B cell (primary cell): Measurements from ENCODE around the gene ACOXL. TPM values are rescaled to one million over a fixed set of nuclear protein-coding genes. Genes with fewer than 3 reads are reported as not detected.
A peak's percentile ranks its signal among the peaks of the same experiment; 100 is the strongest.

ENCODE experiments used
- ATAC-seq: fragments of 200-7000 bp; cut with Tn5 transposase; one replicate; pipeline ENCODE4 v1.10.0; 2021; ENCODE audit warnings: low read depth, mild to moderate bottlenecking, moderate number of reproducible peaks, moderate library complexity
- CTCF ChIA-PET: fragments of 350-600 bp; sonication (Branson Sonifier 250); formaldehyde crosslinking; loops from one replicate; lab custom pipeline; 2021; ENCODE audit warnings: antibody characterized with exemption, inconsistent platforms; lab: Charles Lee
- POLR2A ChIA-PET: fragments of 350-600 bp; sonication (Branson Sonifier 250); formaldehyde crosslinking; loops from one replicate; lab custom pipeline; 2021; ENCODE audit warnings: antibody characterized with exemption; lab: Charles Lee
- DNase-seq: peaks from one replicate; pipeline ENCODE4 v3.0.0; 2013
- H2AFZ ChIP-seq: 2 replicates; pipeline ENCODE4 v1.6.1; 2012; ENCODE audit warnings: mild to moderate bottlenecking, low read depth, low read length; ENCODE audit not compliant: insufficient read depth, poor library complexity, severe bottlenecking
- H3K27ac ChIP-seq, 2 donors: 1 replicate in 1 of 2; 2 replicates in 1 of 2; pipeline ENCODE4 v1.5.1; 2012 to 2013; ENCODE audit warnings: low read length in 2 of 2, mild to moderate bottlenecking in 2 of 2, moderate library complexity in 1 of 2
- H3K27me3 ChIP-seq, 4 experiments: fragments of 200-600 bp in 1 of 4; sonication (generic) in 1 of 4; replicated peaks in 1 of 4; 1 replicate in 2 of 4; 2 replicates in 2 of 4; pipeline versions ENCODE4 v1.6.1 to v1.7.0; 2013 to 2016; ENCODE audit warnings: low read length in 3 of 4, mild to moderate bottlenecking in 2 of 4, mixed read lengths in 1 of 4, moderate library complexity in 1 of 4; ENCODE audit not compliant: insufficient read depth in 4 of 4, control insufficient read depth in 3 of 4; ENCODE audit errors: control extremely low read depth in 1 of 4
- H3K36me3 ChIP-seq, 2 experiments: replicated peaks in 1 of 2; 1 replicate in 1 of 2; 2 replicates in 1 of 2; pipeline versions ENCODE4 v1.6.1 to v1.7.1; 2013; ENCODE audit warnings: low read length in 1 of 2; ENCODE audit not compliant: insufficient read depth in 2 of 2, control insufficient read depth in 1 of 2; ENCODE audit errors: control extremely low read depth in 1 of 2, extremely low read depth in 1 of 2
- H3K4me1 ChIP-seq, 2 donors: fragments of 200-600 bp in 1 of 2; sonication (generic) in 1 of 2; 1 replicate in 1 of 2; 2 replicates in 1 of 2; pipeline versions ENCODE4 v1.5.1 to v1.6.1; 2013 to 2017; ENCODE audit warnings: low read length in 2 of 2; ENCODE audit not compliant: control insufficient read depth in 2 of 2, insufficient read depth in 2 of 2
- H3K4me2 ChIP-seq: replicated peaks from 2 replicates; pipeline ENCODE3; 2012; ENCODE audit warnings: mild to moderate bottlenecking, low read depth, low read length; ENCODE audit not compliant: poor library complexity, severe bottlenecking
- H3K4me3 ChIP-seq, 5 experiments: fragments of 200-600 bp in 1 of 5; sonication (generic) in 1 of 5; 1 replicate in 3 of 5; 2 replicates in 2 of 5; pipeline versions ENCODE4 v1.5.1 to v1.7.0; 2011 to 2016; ENCODE audit warnings: low read length in 4 of 5, mild to moderate bottlenecking in 4 of 5, low read depth in 2 of 5, control low read depth in 1 of 5, moderate library complexity in 1 of 5; ENCODE audit not compliant: insufficient read depth in 1 of 5; ENCODE audit errors: control extremely low read depth in 1 of 5, extremely low read depth in 1 of 5
- H3K79me2 ChIP-seq: fragments of 200-600 bp; sonication (generic); one replicate; pipeline ENCODE4 v1.6.0; 2016; ENCODE audit warnings: low read length; ENCODE audit not compliant: control insufficient read depth, insufficient read depth
- H3K9ac ChIP-seq: fragments of 200-600 bp; sonication (generic); 2 replicates; pipeline ENCODE4 v1.6.1; 2017; ENCODE audit warnings: mild to moderate bottlenecking, low read length, moderate library complexity
- H3K9me3 ChIP-seq, 3 donors: one replicate each; pipeline versions ENCODE4 v1.6.1 to v1.7.1; 2013; ENCODE audit warnings: low read length in 2 of 3; ENCODE audit not compliant: control insufficient read depth in 2 of 3, insufficient read depth in 1 of 3; ENCODE audit errors: control extremely low read depth in 1 of 3
- H4K20me1 ChIP-seq: 2 replicates; pipeline ENCODE4 v1.6.0; 2012; ENCODE audit warnings: mild to moderate bottlenecking, low read length; ENCODE audit not compliant: insufficient read depth, control insufficient read depth, poor library complexity, severe bottlenecking
- H3K27ac Mint-ChIP-seq: one replicate; pipeline ENCODE4 v1.8.0; 2021; ENCODE audit warnings: mixed read lengths
- H3K27me3 Mint-ChIP-seq: one replicate; pipeline ENCODE4 v1.8.0; 2021; ENCODE audit warnings: mixed read lengths
- H3K4me1 Mint-ChIP-seq: one replicate; pipeline ENCODE4 v1.8.0; 2021; ENCODE audit warnings: mixed read lengths
- H3K4me3 Mint-ChIP-seq: one replicate; pipeline ENCODE4 v1.8.0; 2021; ENCODE audit warnings: mixed read lengths
- H3K9me3 Mint-ChIP-seq: one replicate; pipeline ENCODE4 v1.8.0; 2022; ENCODE audit warnings: mixed read lengths; ENCODE audit not compliant: insufficient read depth
- EZH2 ChIP-seq: IDR thresholded peaks from 2 replicates; pipeline ENCODE4 v1.6.1; 2012; ENCODE audit warnings: borderline replicate concordance, low read depth, mild to moderate bottlenecking, moderate library complexity, low read length; ENCODE audit not compliant: insufficient read depth, poor library complexity, severe bottlenecking
- WGBS: methylation state at CpG from one replicate; pipeline ENCODE4 v1.1.5; 2013; ENCODE audit warnings: missing lambda C conversion rate; ENCODE audit not compliant: insufficient coverage; 5-methylcytosine and 5-hydroxymethylcytosine counted together
- intact Hi-C: fragments of 100-400 bp; cut with micrococcal nuclease; formaldehyde crosslinking; loops from one replicate; pipeline ENCODE4 v1.10.0; 2022
- polyA plus RNA-seq: library from polyadenylated mRNA; depleted of rRNA; stranded (reverse); fragments of >200 nt; gene quantifications from 2 replicates; pipeline ENCODE4 v1.2.3, GENCODE V29; 2012
- total RNA-seq, 2 donors: library from RNA; stranded (reverse); fragments of 120-200 nt in 1 of 2; gene quantifications; 1 replicate in 1 of 2; 2 replicates in 1 of 2; pipeline versions ENCODE4 v1.2.3 to v1.2.4, GENCODE V29; 2013 to 2022
- TF ChIP-seq, protein P1 (sequence below): fragments of 200-600 bp; IDR thresholded peaks from one replicate; pipeline ENCODE4 v1.8.0; 2022; ENCODE audit warnings: antibody characterized with exemption, mild to moderate bottlenecking

ACOXL gene
- total and polyA plus RNA-seq, 2 donors (not counting 1 experiment from before 2014, with no cell fraction given) = 0.06 TPM; not detected in 1

DNA sequence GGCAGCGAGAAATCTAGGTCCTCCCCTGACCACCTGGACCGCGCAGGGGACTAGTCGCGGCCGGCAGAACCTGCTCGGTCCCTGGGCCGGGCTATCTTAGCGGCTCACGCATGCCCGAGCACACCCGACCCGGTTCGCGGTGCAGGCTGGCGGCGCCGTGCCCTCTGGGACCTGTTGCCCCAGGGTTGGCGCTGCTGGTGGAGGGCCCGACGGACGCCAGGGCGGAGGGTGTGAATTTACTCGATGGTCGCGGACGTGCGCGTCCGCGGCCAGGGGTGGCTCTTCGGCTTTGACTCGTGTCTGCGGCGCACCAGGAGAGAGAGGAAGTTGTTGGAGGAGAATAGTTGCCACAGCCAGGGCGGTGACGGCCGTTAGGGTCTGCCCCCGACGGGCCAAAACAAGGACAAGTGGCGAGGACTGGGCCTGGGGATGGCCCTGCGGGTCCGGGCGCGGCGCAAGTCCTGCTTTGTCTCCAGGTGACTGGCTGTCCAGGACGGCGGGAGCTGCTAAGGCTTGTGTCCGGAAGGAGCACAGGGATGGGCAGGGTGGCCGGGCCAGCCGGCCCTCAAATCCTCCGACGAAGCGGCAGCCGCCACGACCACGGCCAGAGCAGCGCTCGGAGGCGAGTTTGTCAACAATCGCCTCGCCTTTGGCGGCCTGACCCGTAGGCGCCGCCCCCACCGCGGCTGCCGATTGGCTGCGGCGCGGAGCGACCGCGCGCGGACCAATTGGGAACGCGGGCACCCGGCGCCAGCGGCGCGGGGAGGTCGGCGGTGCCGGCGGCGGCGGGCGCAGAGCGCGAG lies 389.7 kb downstream of the ACOXL start:
- Histone ChIP-seq H3K27me3 (peaks cover 0 to 33% (median 16%) of the 10 kb centered on the region in 4 experiments), H3K9me3 (peaks cover 0 to 20% (median 0%) of the 10 kb centered on the region in 3 donors), H3K79me2 (peaks cover 39% of the 10 kb centered on the region), H3K4me1 (peaks cover 32 to 44% of the 10 kb centered on the region in 2 donors), H3K27ac (peak overlapping the region; percentile 75 to 87), H3K4me3 (peak overlapping the region; percentile 71 to 93 (median 88)), H3K36me3 (peaks cover 0 to 27% of the 10 kb centered on the region in 2 experiments), H3K4me2 (peak overlapping the region; percentile 99), H4K20me1 (peaks cover 57% of the 10 kb centered on the region), H3K9ac (peak overlapping the region; percentile 92), H2AFZ (peak overlapping the region; percentile 61)
- TF ChIP-seq, protein P1, sequence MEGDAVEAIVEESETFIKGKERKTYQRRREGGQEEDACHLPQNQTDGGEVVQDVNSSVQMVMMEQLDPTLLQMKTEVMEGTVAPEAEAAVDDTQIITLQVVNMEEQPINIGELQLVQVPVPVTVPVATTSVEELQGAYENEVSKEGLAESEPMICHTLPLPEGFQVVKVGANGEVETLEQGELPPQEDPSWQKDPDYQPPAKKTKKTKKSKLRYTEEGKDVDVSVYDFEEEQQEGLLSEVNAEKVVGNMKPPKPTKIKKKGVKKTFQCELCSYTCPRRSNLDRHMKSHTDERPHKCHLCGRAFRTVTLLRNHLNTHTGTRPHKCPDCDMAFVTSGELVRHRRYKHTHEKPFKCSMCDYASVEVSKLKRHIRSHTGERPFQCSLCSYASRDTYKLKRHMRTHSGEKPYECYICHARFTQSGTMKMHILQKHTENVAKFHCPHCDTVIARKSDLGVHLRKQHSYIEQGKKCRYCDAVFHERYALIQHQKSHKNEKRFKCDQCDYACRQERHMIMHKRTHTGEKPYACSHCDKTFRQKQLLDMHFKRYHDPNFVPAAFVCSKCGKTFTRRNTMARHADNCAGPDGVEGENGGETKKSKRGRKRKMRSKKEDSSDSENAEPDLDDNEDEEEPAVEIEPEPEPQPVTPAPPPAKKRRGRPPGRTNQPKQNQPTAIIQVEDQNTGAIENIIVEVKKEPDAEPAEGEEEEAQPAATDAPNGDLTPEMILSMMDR = no peak
- TF ChIP-seq EZH2 = no peak
- POLR2A ChIA-PET = interaction anchor here (0.9 to 2.5 kb wide), 2 partner anchors 30 to 35 kb away, joined by 3 to 13 read pairs; no protein-coding TSS in a partner anchor
- WGBS = under 1% methylated on average over 93 of the region's 93 CpGs
- Mint-ChIP-seq H3K9me3 (no peaks in the 10 kb centered on the region), H3K27ac (peak overlapping the region; percentile 91), H3K4me1 (peaks cover 44% of the 10 kb centered on the region), H3K27me3 (peaks cover 14% of the 10 kb centered on the region), H3K4me3 (peak overlapping the region; percentile 93)
- DNase-seq (peak; percentile 90), ATAC-seq (peak; percentile 50)
- intact Hi-C loops = no loop called here
- CTCF ChIA-PET = interaction anchor here (0.7 to 2.6 kb wide), 2 partner anchors 35 to 40 kb away, joined by 3 to 20 read pairs; no protein-coding TSS in a partner anchor
